ENCODE data around the gene DRD4.
"Not testable (repeated sequence)": the region's sequence is repeated elsewhere in the genome, so short reads cannot be mapped to it uniquely, and the experiment has no call there.

DRD4 gene

DNA sequence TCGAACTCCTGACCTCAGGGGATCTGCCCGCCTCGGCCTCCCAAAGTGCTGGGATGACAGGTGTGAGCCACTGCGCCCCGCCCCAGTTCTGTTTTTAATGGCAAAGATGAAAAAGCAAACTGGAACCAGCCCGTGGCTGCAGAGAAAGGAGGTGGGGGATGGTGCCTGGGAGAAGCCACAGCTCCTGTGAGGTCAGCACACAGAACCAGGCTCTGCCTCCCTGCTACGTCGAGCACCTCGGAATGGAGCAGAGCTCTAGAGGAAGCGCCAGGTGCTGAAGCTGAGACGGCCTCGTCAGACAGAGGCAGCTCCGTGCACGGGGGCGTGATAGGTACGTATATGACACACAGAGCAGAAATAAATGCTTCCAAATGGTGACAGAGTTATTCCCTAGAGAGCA lies 8.5 kb downstream of the DRD4 start:
- no peak for DNase-seq

DNA sequence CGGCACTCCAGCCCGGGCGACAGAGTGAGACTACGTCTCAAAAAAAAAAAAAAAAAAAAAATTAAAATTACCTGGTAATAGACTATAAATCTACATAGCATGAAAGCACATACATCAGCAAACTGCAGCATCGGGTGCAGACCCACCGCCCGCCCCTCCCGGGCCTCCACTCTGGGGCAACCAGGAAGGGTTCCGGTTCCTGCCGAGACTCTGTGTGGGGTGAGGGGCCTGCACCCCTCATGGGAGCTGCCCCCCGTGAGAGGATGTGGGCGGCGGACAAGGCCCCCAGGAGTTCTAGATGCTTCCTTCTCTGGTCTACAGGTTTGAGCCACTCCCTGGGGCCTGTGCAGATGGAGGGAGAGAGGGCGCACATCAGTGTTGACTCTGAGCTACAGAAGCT lies 9.1 kb downstream of the DRD4 start:
- no peak for DNase-seq

DNA sequence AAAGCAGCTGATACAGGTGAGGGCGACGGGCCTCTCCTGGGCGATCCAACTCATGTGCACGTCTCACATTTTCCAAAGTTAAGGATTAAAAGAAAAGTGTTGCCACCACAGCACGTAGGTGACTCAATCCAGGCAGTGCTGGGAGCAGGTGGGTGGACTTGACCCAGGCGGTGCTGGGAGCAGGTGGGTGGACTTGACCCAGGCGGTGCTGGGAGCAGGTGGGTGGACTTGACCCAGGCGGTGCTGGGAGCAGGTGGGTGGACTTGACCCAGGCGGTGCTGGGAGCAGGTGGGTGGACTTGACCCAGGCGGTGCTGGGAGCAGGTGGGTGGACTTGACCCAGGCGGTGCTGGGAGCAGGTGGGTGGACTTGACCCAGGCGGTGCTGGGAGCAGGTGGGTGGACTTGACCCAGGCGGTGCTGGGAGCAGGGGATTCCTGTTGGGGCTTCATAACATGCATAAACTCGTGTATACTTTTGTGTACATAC lies 10.6 kb downstream of the DRD4 start:
- DNase-seq, result not testable (repeated sequence)

DNA sequence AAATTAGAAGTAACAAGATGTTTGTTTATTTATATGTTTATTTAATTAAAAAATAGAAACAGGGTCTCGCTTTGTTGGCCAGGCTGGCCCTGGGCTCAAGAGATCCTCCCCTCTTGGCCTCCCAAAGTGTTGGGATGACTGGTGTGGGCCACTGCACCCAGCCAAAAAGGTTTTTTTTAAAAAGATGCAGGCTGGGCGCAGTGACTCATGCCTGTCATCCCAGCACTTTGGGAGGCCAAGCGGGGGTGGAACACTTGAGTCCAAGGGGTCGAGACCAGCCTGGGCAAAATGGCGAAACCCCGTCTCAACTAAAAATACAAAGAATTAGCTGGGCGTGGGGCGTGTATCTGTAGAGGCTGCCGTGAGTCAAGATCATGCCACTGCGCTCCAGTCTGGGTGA lies 13.4 kb downstream of the DRD4 start:
- no peak for DNase-seq

DNA sequence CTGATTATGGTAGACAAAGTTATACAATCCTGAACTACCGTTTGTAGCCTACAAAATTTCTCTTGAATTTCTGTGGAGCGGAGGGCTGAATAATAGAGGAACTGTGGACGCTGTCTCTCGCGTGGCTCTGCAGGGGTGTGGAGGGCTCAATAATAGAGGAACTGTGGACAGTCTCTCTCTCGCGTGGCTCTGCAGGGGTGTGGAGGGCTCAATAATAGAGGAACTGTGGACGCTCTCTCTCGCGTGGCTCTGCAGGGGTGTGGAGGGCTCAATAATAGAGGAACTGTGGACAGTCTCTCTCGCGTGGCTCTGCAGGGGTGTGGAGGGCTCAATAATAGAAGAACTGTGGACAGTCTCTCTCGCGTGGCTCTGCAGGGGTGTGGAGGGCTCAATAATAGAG lies 16.1 kb downstream of the DRD4 start:
- DNase-seq, result not testable (repeated sequence)

DNA sequence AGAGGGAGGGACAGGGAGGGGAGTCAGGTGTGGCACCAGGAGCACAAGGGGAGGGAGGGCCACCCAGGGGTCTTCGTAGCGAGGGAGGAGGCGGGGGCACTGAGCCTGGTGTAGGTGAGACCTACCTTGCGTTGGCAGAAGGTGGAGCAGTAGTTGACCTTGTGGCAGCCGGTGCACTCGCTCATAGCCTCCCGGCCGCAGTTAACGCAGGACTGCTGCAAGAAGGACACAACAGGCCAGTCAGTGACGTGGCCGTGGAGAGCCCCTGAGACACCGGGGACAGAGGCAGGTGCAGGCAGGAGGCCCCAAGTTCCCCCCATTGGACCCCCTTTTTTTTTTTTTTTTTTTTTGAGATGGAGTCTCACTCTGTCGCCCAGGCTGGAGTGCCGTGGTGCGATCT lies 16.8 kb downstream of the DRD4 start:
- no peak for DNase-seq

DNA sequence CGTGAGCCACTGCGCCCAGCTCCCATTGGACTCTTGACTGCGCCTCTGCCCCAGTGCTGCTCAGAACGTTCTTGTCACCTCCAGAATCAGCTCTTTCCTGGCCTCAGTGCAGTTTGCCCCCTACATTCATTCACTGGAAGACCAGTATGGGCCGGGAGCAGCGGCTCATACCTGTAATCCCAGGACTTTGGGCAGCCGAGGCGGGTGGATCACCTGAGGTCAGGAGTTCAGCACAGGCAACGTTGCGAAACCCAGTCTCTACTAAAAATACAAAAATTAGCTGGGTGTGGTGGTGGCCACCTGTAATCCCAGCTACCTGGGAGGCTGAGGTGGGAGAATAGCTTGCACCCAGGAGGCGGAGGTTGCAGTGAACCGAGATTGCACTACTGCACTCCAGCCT lies 17.4 kb downstream of the DRD4 start:
- not testable (repeated sequence) for DNase-seq

DNA sequence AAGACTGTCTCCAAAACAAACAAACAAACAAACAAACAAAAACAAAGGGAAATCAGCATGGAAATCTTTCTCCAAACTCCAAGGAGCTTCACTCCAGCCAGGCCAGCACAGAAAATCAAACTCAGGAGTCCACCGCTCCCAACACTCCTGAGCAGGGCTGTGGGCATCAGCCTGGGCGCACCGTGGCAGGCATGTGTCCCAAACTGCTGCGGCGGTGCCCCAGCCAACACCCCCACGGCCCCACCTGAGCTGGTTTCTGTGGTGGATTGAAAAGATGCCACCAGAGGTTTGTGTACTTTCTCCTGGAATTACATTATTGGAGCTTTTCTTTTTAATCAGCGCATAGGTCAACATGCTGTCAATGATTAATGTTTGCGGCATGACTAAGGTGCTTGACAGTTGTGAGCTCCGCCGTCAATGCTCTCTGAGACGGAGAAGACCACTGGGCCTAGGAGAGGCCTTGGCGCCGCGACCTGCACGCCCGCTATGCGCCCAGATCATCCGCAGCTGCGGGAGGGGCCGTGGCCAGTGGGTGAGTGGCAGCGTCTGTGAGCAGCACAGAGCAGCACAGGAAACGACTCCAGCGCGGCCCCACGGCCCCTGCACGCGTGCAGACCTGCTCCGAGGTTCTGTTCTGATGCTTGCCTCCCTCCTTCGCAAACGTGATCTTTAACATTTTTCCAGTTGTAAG lies 18.1 kb downstream of the DRD4 start:
- DNase-seq, result no peak

DNA sequence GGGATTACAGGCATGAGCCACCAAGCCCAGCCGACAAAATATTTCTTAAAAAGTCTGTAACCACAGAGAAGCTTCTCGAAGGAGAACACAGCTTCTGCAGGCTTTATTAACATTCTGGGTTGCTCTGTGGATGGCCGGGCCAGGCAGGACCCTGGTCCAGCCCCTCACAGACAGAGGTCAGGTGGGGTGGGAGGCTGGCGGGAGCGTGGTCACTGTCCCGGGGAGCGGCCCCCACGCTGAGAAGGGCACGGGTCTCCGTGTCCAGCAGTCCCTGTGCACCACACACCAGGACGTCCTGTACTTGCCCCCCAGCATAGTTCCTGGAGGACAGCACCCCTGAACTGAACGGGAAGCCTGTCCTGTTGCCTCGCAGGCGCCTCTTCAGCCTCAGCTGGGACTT lies 19.4 kb downstream of the DRD4 start:
- no peak for DNase-seq

DNA sequence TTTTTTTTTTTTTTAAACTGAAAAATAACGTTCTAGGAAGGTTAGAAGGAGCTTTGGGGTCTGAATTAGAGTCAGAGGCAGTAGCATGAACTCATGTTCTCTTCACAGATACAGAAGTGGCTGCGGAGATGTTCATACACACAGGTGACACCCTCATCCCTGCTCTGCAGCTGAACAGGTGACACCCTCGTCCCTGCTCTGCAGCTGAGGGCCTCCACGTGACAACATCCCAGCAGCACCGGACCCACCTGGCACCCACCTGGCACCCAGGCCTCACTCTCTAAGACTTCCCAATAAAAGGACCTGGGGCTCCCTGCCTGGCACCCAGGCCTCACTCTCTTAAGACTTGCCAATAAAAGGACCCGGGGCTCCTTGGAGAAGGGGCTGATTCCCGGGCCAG lies 19.8 kb downstream of the DRD4 start:
- DNase-seq, result no peak

DNA sequence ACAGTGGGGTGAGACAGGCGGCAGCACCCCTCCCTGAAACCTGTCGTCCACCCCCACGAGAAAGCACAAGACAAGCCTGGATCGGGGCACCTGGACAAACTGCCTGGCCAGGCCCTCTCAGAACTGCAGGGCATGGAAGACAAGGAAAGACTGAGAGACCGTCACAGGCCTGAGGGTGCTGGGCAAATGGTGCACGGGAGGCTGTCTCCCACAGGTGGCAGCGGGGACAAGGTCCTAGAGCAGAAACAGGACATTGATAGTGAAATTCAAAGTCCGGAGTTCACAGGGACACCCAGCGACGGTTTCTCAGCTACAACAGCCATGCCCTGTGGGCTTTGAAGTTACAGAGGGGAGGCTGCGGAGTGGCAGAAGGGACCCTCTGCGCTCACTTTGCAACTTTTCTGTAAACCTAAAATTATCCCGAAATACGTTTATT lies 20.6 kb downstream of the DRD4 start:
- no peak for DNase-seq

DNA sequence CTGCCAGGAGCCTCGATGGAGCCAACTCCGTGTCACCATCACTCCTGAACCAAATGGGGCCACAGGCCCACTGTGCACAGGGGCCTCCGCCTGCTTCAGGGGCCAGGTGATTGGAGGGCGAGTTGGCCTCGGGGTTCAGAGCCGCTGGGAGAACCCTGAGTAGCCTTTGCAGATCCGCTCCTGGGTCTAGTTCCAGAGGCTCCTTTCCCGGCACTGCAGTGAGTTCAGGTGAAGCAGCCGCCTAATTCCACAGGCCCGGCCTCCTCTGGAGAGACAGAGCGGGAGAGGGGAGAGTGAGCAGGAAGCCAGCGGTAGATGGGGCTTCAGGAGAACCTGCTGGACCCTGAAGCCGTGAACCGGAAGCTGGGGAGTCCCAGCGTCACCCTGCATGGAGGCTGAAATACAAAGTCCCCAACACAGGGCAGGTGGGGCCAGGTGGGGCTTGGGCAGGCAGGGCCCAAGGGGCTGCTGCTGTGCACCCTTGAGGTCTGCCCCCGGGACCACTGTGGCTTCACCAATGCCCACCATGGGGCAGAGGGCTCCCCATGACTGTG lies 22.5 kb downstream of the DRD4 start:
- DNase-seq, result no peak

DNA sequence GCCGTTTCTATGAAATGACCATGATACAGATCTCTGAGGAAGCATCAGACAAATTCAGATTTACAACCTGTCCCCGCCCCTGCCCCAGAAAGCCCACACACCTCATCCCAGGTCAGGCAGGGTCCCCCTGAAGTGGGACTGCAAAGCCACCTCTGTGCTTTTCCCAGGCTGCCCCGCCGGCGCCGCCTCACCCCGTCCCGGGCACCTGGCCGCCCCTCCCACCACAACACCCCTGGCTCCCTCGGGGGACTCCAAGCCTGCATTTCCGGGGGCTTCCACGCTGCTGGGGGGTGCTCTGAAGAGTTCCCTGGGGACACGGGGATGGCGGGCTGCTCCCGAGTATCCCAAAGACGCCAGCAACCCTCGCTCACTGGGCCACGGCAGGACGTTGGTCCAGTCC lies 23.2 kb downstream of the DRD4 start:
- no peak for DNase-seq

DNA sequence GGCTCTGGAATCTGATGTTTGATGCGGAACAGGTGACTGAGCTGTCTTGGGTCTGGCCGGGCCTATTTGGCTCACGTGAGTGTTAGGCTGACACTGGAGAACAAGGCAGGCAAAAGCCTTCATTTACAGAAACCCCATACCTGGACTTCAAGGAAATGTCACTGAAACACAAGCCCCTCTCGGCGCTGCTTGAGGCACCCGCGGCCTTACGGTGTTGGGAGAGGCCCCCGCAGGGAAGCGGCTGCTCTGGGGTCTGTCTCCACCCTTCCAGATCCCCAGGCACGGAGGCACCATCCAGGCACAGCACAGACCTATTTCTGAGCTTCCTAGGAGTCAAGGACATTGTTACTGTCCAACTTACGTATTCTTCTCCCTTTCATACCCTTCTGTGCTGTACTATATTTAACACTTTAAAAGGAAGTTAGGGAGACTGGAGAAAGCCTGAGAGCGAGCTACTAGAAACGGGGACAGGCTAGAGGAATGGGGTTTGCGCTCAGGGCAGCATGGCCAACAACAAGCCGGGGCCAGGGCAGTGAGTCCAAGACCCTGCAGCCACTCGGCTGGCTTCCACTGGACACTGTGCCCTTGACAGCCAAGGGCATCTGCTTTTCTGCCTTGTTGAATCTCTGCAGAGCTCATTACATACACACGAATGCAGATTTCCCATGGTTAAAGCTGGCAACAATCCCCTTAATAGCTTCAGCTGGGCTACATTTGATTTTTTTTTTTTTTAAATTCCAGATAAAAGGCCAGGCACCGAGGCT lies 23.8 kb downstream of the DRD4 start:
- no peak for DNase-seq

DNA sequence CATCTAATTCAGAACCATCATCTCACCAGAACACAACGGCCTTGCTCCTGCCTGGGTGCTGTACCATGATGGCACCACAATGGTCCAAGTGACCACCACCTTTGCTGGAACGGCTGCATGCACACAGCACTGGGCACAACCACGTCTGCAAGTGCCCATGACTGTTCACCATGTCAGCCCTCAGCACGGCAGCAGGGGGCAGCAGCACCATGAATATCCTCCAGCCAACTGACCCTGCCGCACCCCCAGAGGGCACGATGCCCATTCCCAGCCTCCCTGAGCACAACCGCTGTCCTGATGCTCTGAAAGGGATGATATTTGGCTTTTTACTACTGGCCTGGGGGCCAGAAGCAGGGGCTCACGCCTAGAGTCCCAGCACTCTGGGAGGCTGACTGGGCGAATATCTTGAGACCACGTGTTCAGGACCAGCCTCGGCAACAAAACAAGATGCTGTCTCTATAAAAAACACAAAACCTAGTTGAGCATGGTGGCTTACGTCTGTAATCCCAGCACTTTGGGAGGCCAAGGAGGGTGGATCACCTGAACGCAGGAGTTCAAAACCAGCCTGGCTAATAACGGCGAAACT lies 25.7 kb downstream of the DRD4 start:
- no peak for DNase-seq

DNA sequence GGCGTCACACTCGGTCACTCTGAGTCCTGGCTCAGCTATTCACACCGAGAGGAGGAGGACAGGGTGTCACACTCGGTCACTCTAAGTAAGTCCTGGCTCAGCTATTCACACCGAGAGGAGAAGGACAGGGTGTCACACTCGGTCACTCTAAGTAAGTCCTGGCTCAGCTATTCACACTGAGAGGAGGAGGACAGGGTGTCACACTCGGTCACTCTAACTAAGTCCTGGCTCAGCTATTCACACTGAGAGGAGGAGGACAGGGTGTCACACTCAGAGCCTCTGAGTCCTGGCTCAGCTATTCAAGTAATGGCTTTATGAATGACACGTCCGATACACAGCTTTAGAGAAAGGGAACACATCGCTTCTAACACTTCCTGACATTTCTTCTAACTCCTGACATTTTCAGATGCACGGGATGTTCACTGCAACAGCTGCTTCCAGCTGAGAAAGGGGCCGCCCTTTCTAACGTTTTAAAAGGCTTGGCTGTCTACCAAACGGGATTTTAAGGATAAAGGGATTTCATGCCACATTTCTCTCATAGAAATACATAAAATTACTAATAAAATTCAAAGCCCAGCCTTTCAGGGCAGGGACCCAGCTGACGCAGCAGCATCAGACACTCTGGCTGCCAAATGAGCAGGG lies 28.1 kb downstream of the DRD4 start:
- no peak for DNase-seq

DNA sequence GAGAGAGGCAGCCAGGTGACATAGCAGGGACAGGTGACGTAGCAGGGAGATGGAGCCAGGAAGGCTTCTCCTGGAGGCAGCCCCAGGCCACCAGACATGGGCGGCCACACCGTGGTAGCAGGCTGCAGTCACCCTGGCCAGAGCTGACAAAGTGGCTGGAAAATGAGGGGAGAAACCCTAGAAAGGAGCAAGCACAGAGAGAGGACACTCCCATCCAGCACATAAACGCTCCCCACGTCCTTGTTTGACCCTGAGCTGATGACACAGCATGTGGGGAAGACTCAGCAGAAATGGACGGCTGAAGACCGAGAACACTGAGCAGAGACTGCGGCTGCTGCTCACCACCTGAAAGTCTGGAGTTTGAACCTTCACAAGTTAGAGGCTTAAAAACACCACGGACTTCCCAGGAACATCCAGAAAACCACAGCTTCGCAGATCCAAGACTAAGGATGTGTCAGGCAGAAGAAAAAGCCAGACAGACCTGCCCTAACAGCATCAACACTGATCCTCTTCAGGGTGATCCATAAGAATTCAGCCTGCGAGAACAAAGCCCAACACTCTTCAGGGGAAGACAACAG lies 28.7 kb downstream of the DRD4 start:
- no peak for DNase-seq

DNA sequence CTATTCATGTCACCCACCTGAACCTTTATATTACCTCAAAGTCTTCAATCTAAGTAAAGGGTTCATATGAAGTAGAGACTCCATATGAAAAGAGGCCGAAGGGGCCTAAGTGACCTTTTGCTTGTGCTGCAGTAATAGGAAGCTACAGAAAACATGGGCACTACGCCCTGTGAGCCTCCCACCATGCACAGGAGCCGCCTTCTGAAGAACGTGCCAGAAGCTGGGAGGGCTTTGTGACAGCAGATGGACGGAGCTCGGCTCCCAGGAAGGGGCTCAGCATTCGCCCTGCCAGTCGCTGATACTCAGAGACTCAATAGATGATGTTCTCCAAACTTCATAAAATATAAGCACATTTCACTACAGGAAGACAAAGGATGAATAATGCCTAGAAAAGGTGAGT lies 36.8 kb downstream of the DRD4 start:
- no peak for DNase-seq

DNA sequence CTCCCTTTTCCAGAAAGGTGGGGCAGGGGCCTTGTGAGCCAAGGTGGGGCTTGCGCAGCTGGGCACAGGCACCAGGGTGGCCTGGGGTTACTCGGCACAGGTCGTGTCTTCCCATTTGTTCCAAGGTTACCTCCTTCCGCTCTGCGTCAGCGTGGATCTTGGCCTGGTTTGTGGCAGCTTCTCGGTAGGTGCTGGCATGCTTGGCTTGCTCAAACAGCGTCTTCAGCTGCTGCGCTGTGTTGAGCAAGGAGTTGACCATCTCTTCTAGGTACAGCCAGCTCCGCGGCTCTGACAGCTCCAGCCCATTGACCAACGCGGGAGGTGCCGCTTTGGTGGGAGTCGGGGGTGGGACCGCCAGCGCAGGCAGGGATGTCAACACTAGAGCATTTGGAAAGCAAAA lies 37.3 kb downstream of the DRD4 start:
- DNase-seq, result no peak

DNA sequence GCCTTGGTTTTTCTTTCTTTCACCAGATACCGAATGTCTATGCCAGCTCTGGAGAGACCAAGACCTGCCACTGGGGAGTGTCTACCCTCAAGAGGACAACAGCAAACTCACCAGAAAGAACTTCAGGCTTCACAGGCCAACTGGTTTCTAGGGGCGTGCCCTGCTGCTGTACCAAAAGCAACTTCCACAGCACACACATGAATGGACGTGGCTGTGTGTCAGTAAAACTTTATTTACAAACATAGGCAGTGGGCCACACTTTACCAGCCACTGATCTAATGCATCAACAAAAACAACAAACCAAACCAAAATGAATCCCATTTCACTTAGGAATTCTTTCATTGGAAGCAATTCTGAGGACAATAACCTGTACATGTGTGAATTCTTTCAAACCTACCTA lies 41.2 kb downstream of the DRD4 start:
- DNase-seq, result no peak

DNA sequence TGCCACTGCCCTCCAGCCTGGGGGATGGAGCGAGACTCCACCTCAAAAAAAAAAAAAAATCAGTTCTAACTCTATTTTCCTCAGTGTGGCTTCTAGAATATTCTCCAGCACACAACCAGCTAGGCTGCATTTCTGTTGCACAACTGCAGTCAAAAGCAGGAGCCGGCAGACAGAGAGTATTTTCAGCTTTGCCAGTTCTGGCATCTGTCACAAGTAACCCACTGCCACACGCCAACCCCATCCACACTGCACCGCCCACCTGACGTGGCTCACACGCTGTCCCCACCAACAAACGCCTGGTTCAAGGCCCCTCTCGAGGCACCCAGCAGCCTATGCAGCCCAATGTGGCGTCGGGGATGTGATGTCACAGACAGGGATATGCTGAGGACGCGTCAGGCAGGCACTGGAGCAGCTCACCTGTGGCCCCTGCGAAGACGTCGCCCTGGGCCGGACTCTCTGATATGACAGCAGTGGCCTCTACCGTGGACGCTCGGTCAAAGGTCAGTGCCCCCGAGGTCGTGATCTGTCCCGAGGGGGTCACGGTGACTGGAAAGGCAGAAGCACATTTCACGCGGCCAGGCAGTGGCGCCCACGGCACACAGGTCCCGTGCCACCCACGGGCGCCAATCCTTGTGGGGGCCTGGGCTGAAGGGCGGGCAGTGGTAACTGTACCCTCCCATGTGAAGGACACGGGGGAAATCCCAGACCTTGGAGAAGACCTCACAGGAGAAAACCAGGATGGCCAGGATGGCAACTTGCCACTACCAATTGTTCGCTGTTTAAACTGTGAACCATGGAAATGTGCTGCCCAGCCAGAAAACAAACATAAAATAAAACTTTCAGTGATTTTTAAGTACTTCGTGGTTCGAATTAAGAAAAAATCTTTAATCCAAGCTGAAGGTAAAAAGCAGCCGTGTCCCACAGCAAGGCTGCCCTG lies 42.5 kb downstream of the DRD4 start:
- DNase-seq, result no peak

DNA sequence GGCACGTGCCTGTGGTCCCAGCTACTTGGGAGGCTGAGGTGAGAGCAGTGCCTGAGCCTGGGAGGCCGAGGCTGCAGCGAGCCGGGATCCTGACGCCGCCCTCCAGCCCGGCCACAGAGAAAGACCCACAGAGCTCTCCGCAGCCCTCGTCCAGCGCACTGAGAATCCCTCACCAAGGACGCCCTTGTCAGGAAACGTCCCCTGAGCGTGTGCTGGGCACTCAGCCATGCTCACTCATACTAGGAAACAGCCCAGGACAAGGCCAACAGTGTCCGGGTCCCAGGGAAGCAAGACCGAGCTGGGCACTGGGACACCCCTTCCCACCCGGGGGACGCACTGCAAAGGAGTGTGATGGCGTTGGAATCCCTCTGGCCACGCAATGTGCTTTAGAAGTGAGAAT lies 43.4 kb downstream of the DRD4 start:
- no peak for DNase-seq
